ENCODE data around the gene KRT83.

Gene KRT83

GRCh38 chr12:52264435-52264825, 56.8 kb downstream of the KRT83 start:
- Histone ChIP-seq H3K79me2 (ENCODE audit: insufficient read depth, low read length) (no peaks in the 10 kb centered on the region), H2AFZ (ENCODE audit: low read depth, low read length, severe bottlenecking) (no peak overlapping the region), H3K4me3 (ENCODE audit: insufficient read depth, low read length, poor library complexity, severe bottlenecking) (no peak overlapping the region), H3K27me3 (ENCODE audit: low read length) (no peaks in the 10 kb centered on the region), H3K27ac (ENCODE audit: low read depth, low read length) (no peak overlapping the region), H3K9ac (ENCODE audit: low read length) (no peak overlapping the region), H3K9me2 (replicated peaks; ENCODE audit: insufficient read depth, low read length) (no peaks in the 10 kb centered on the region), H3K4me2 (ENCODE audit: low read depth, low read length, poor library complexity, severe bottlenecking) (no peak overlapping the region), H3K9me3 (ENCODE audit: insufficient read depth, low read length) (no peaks in the 10 kb centered on the region), H3K36me3 (ENCODE audit: low read length) (no peaks in the 10 kb centered on the region), H4K20me1 (ENCODE audit: low read depth, low read length) (no peaks in the 10 kb centered on the region), H3F3A (ENCODE audit: insufficient read depth) (no peaks in the 10 kb centered on the region)
- TF ChIP-seq EZH2phosphoT487 (conservative IDR thresholded peaks at IDR 0.05; ENCODE audit: low read length), result no peak
- no peak for TF ChIP-seq CTCF (IDR thresholded peaks at IDR 0.05; ENCODE audit: insufficient read depth, low read length, poor library complexity, severe bottlenecking)
